ENCODE data around the gene DUSP22. TPM values are rescaled to one million over a fixed set of nuclear protein-coding genes. Genes with fewer than 3 reads are reported as not detected.

Gene DUSP22
- polyA plus RNA-seq, 2 of the 4 experiments (the other 2 are of a cell fraction), result 6.2 to 11.3 TPM

DNA sequence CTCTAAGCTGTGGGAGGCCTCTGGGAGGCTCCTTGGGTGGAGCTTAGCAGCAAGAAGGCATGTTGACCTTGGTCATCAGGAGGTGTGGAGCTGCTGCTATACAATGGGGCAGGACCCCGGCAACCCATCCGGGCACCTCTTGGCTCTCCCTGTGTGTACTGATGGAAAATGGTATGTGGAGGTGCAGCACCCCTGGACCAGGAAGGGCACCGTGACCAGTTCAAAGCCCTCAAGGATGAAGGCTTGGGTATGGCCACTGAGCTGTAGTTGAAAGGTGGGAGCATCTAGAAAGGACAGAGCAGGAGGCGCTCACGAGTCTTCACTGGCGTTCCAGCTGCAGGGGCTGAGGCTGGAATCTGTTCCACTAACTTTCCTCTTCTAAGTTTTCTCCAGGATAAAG, 92.6 kb downstream of the DUSP22 start (continued):
- no peak for TF ChIP-seq BCL3 (IDR thresholded peaks at IDR 0.05)
- TF ChIP-seq POLR2A (IDR thresholded peaks at IDR 0.05; ENCODE audit: low read length), result no peak
- TF ChIP-seq MYC (IDR thresholded peaks at IDR 0.05; ENCODE audit: borderline replicate concordance, low read length), result no peak
- no peak for TF ChIP-seq ZC3H11A (IDR thresholded peaks at IDR 0.05)
- TF ChIP-seq HEYL (CRISPR knock-in tag; IDR thresholded peaks at IDR 0.05), result no peak
- TF ChIP-seq HOXB5 (CRISPR knock-in tag; IDR thresholded peaks at IDR 0.05), result no peak

- Histone ChIP-seq H3K4me1 (no peaks in the 10 kb centered on the region), H3K27ac (no peak overlapping the region), H3K9me3 (no peaks in the 10 kb centered on the region), H3K4me3 (no peak overlapping the region), H3K4me2 (no peak overlapping the region)
- CTCF ChIA-PET, result no interaction called here
- ATAC-seq (no peak), DNase-seq (ENCODE audit: low read depth in 1 of 2, low spot score in 1 of 2) (no peak), FAIRE-seq (no peak)
- TF ChIP-seq MAFK (IDR thresholded peaks at IDR 0.05; ENCODE audit: partially characterized antibody), result no peak
- no peak for TF ChIP-seq ZC3H11A (IDR thresholded peaks at IDR 0.05)
- no peak for TF ChIP-seq CBX8 (IDR thresholded peaks at IDR 0.05)
- TF ChIP-seq FOXS1 (CRISPR knock-in tag; IDR thresholded peaks at IDR 0.05), result no peak
- TF ChIP-seq TFCP2L1 (CRISPR knock-in tag; IDR thresholded peaks at IDR 0.05), result no peak
- no peak for TF ChIP-seq ZNF302 (CRISPR knock-in tag; IDR thresholded peaks at IDR 0.05)
- TF ChIP-seq ESRRA (IDR thresholded peaks at IDR 0.05; ENCODE audit: borderline replicate concordance, low read length), result no peak
- no peak for TF ChIP-seq ZSCAN20 (CRISPR knock-in tag; IDR thresholded peaks at IDR 0.05)
- TF ChIP-seq, protein P1, sequence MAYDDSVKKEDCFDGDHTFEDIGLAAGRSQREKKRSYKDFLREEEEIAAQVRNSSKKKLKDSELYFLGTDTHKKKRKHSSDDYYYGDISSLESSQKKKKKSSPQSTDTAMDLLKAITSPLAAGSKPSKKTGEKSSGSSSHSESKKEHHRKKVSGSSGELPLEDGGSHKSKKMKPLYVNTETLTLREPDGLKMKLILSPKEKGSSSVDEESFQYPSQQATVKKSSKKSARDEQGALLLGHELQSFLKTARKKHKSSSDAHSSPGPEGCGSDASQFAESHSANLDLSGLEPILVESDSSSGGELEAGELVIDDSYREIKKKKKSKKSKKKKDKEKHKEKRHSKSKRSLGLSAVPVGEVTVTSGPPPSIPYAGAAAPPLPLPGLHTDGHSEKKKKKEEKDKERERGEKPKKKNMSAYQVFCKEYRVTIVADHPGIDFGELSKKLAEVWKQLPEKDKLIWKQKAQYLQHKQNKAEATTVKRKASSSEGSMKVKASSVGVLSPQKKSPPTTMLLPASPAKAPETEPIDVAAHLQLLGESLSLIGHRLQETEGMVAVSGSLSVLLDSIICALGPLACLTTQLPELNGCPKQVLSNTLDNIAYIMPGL (CRISPR knock-in tag; IDR thresholded peaks at IDR 0.05; ENCODE audit: borderline replicate concordance), result no peak
- no peak for TF ChIP-seq MAZ (IDR thresholded peaks at IDR 0.05; ENCODE audit: borderline replicate concordance, low read depth, low read length)
- no peak for TF ChIP-seq CTCF (IDR thresholded peaks at IDR 0.05)
- no peak for TF ChIP-seq POLR2A (IDR thresholded peaks at IDR 0.05; ENCODE audit: low read length)
- no peak for TF ChIP-seq ZFP36 (IDR thresholded peaks at IDR 0.05; ENCODE audit: borderline replicate concordance, partially characterized antibody)
- TF ChIP-seq RFX5 (IDR thresholded peaks at IDR 0.05), result no peak
- TF ChIP-seq FOSB (CRISPR knock-in tag; IDR thresholded peaks at IDR 0.05), result no peak
- TF ChIP-seq EHMT2 (IDR thresholded peaks at IDR 0.05; ENCODE audit: low read depth), result no peak
- no peak for TF ChIP-seq RNF2 (IDR thresholded peaks at IDR 0.05; ENCODE audit: borderline replicate concordance, low read depth)
- TF ChIP-seq, protein P2, sequence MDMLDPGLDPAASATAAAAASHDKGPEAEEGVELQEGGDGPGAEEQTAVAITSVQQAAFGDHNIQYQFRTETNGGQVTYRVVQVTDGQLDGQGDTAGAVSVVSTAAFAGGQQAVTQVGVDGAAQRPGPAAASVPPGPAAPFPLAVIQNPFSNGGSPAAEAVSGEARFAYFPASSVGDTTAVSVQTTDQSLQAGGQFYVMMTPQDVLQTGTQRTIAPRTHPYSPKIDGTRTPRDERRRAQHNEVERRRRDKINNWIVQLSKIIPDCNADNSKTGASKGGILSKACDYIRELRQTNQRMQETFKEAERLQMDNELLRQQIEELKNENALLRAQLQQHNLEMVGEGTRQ (IDR thresholded peaks at IDR 0.05), result no peak
- no peak for TF ChIP-seq HOXB13 (CRISPR knock-in tag; IDR thresholded peaks at IDR 0.05; ENCODE audit: low read depth)
- TF ChIP-seq, protein P3, sequence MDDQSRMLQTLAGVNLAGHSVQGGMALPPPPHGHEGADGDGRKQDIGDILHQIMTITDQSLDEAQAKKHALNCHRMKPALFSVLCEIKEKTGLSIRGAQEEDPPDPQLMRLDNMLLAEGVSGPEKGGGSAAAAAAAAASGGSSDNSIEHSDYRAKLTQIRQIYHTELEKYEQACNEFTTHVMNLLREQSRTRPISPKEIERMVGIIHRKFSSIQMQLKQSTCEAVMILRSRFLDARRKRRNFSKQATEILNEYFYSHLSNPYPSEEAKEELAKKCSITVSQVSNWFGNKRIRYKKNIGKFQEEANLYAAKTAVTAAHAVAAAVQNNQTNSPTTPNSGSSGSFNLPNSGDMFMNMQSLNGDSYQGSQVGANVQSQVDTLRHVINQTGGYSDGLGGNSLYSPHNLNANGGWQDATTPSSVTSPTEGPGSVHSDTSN (IDR thresholded peaks at IDR 0.05), result no peak
- POLR2A ChIA-PET, result no interaction called here
- 55% methylated on average over 9 of the region's 10 CpGs for WGBS (ENCODE audit: missing lambda C conversion rate)
Measured at GRCh38 chr6:385614-386013, 93.3 kb downstream of the DUSP22 start.
